PC-3 (cell line): Measurements from ENCODE around the gene ZFP1. TPM values are rescaled to one million over a fixed set of nuclear protein-coding genes. Genes with fewer than 3 reads are reported as not detected.
"Not testable (repeated sequence)": the region's sequence is repeated elsewhere in the genome, so short reads cannot be mapped to it uniquely, and the experiment has no call there.

Source experiments
- ATAC-seq: fragments of 200-7000 bp; cut with Tn5 transposase; 2 replicates; pipeline ENCODE4 v1.9.1; 2020; ENCODE audit warnings: mild to moderate bottlenecking, moderate library complexity
- BruUV-seq: library from RNA; stranded (reverse); fragments of 400-500 nt; replicated peaks from 2 replicates; lab custom pipeline; 2021; lab: Mats Ljungman, UMichigan
- CTCF ChIA-PET: fragments of 300-600 bp; sonication (Branson Sonifier 250); formaldehyde crosslinking; loops from one replicate; lab custom pipeline; 2022; ENCODE audit warnings: antibody characterized with exemption; lab: Charles Lee
- POLR2A ChIA-PET: fragments of 300-600 bp; sonication (Branson Sonifier 250); formaldehyde crosslinking; loops from one replicate; lab custom pipeline; 2022; ENCODE audit warnings: antibody characterized with exemption; ENCODE audit not compliant: unreplicated experiment; lab: Charles Lee
- DNase-seq: peaks from one replicate; pipeline ENCODE4 v3.0.0-alpha.2; 2015
- H2AFZ ChIP-seq: fragments of 300-600 bp; sonication (generic); 2 replicates; pipeline ENCODE4 v1.6.0; 2016; ENCODE audit warnings: antibody characterized with exemption, low read length
- H3F3A ChIP-seq: fragments of 300-600 bp; sonication (generic); one replicate; pipeline ENCODE4 v1.6.0; 2017; ENCODE audit warnings: antibody characterized with exemption, low read length, control low read depth, mild to moderate bottlenecking; ENCODE audit not compliant: unreplicated experiment
- H3K27ac ChIP-seq: fragments of 300-600 bp; sonication (generic); 2 replicates; pipeline ENCODE4 v1.5.1; 2016; ENCODE audit warnings: mild to moderate bottlenecking, low read length
- H3K27me3 ChIP-seq: fragments of 300-600 bp; sonication (generic); 2 replicates; pipeline ENCODE4 v1.6.1; 2016; ENCODE audit warnings: low read length, mixed read lengths
- H3K36me3 ChIP-seq: fragments of 300-600 bp; sonication (generic); 2 replicates; pipeline ENCODE4 v1.6.1; 2016; ENCODE audit warnings: low read depth, mixed run types, low read length, mixed read lengths
- H3K4me1 ChIP-seq: fragments of 300-600 bp; sonication (generic); 2 replicates; pipeline ENCODE4 v1.5.1; 2016; ENCODE audit warnings: low read length; ENCODE audit not compliant: insufficient read depth
- H3K4me2 ChIP-seq: fragments of 300-600 bp; sonication (generic); 2 replicates; pipeline ENCODE4 v1.6.0; 2016; ENCODE audit warnings: low read length
- H3K4me3 ChIP-seq: fragments of 300-600 bp; sonication (generic); 2 replicates; pipeline ENCODE4 v1.5.1; 2016; ENCODE audit warnings: mild to moderate bottlenecking, low read length, mixed read lengths
- H3K79me2 ChIP-seq: fragments of 300-600 bp; sonication (generic); 2 replicates; pipeline ENCODE4 v1.6.1; 2017; ENCODE audit warnings: low read length, mixed read lengths
- H3K9ac ChIP-seq: fragments of 300-600 bp; sonication (generic); 2 replicates; pipeline ENCODE4 v1.6.0; 2016; ENCODE audit warnings: mild to moderate bottlenecking, low read length
- H3K9me2 ChIP-seq: fragments of 300-600 bp; sonication (generic); replicated peaks from 2 replicates; pipeline ENCODE4 v1.6.1; 2016; ENCODE audit warnings: mixed run types, low read length, mixed read lengths
- H3K9me3 ChIP-seq: fragments of 300-600 bp; sonication (generic); 2 replicates; pipeline ENCODE4 v1.6.1; 2016; ENCODE audit warnings: low read length, mixed read lengths
- H4K20me1 ChIP-seq: fragments of 300-600 bp; sonication (generic); 2 replicates; pipeline ENCODE4 v1.6.1; 2016; ENCODE audit warnings: low read length, mixed read lengths
- EZH2 ChIP-seq: fragments of 300-600 bp; sonication (generic); IDR thresholded peaks from one replicate; pipeline ENCODE4 v1.6.1; 2017; ENCODE audit warnings: antibody characterized with exemption, mild to moderate bottlenecking, low read length; ENCODE audit not compliant: unreplicated experiment
- EZH2phosphoT487 ChIP-seq: fragments of 300-600 bp; sonication (generic); IDR thresholded peaks from 2 replicates; pipeline ENCODE4 v1.6.1; 2018; ENCODE audit warnings: mild to moderate bottlenecking, antibody characterized with exemption, low read length, borderline replicate concordance
- intact Hi-C: fragments of 100-400 bp; cut with micrococcal nuclease; formaldehyde crosslinking; loops from 2 replicates; pipeline ENCODE4 v1.9.0; 2023
- total RNA-seq: library from RNA; depleted of rRNA; stranded (reverse); fragments of >200 nt; gene quantifications from 2 replicates; pipeline ENCODE4 v1.2.3, GENCODE V29; 2014
- TF ChIP-seq, protein P1 (sequence below): fragments of 300-600 bp; sonication (generic); conservative IDR thresholded peaks from 2 replicates; pipeline ENCODE4 v1.5.1; 2017; ENCODE audit warnings: antibody characterized with exemption, low read depth, mild to moderate bottlenecking, low read length

The ZFP1 gene
- total RNA-seq, 1 experiment from 2014 or later: 3.3 TPM

GRCh38 chr16:75209944-75210343, 61.6 kb downstream of the ZFP1 start:
- ATAC-seq (no peak), DNase-seq (no peak)
- H3K9ac ChIP-seq: no peak overlapping the region
- H3F3A ChIP-seq: no peaks in the 10 kb centered on the region
- no peaks in the 10 kb centered on the region for H3K9me2 ChIP-seq
- H2AFZ ChIP-seq: no peak overlapping the region
- H3K27ac ChIP-seq: no peak overlapping the region
- H3K9me3 ChIP-seq: no peaks in the 10 kb centered on the region
- no TSS peak for BruUV-seq
- ChIA-PET POLR2A (no interaction called here), CTCF (no interaction called here)
- H3K36me3 ChIP-seq: no peaks in the 10 kb centered on the region
- no peaks in the 10 kb centered on the region for H3K79me2 ChIP-seq
- H3K4me2 ChIP-seq: no peak overlapping the region
- TF ChIP-seq EZH2 (no peak), EZH2phosphoT487 (no peak)
- TF ChIP-seq, protein P1, sequence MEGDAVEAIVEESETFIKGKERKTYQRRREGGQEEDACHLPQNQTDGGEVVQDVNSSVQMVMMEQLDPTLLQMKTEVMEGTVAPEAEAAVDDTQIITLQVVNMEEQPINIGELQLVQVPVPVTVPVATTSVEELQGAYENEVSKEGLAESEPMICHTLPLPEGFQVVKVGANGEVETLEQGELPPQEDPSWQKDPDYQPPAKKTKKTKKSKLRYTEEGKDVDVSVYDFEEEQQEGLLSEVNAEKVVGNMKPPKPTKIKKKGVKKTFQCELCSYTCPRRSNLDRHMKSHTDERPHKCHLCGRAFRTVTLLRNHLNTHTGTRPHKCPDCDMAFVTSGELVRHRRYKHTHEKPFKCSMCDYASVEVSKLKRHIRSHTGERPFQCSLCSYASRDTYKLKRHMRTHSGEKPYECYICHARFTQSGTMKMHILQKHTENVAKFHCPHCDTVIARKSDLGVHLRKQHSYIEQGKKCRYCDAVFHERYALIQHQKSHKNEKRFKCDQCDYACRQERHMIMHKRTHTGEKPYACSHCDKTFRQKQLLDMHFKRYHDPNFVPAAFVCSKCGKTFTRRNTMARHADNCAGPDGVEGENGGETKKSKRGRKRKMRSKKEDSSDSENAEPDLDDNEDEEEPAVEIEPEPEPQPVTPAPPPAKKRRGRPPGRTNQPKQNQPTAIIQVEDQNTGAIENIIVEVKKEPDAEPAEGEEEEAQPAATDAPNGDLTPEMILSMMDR: no peak
- no peak overlapping the region for H3K4me3 ChIP-seq
- intact Hi-C loops: no loop called here
- no peaks in the 10 kb centered on the region for H4K20me1 ChIP-seq
- H3K27me3 ChIP-seq: no peaks in the 10 kb centered on the region
- H3K4me1 ChIP-seq: no peaks in the 10 kb centered on the region

- H3K9me3 ChIP-seq, POLR2A ChIA-PET, ATAC-seq, H2AFZ ChIP-seq, H3K79me2 ChIP-seq, BruUV-seq, DNase-seq, CTCF ChIA-PET, H3K27ac ChIP-seq, H3K4me3 ChIP-seq, H3K36me3 ChIP-seq, H3K27me3 ChIP-seq, intact Hi-C loops, H3K9me2 ChIP-seq, H3F3A ChIP-seq, H4K20me1 ChIP-seq, H3K4me2 ChIP-seq, H3K9ac ChIP-seq, H3K4me1 ChIP-seq: not testable (repeated sequence)
Observed at GRCh38 chr16:75211286-75211685, 63.0 kb downstream of the ZFP1 start.

DNA sequence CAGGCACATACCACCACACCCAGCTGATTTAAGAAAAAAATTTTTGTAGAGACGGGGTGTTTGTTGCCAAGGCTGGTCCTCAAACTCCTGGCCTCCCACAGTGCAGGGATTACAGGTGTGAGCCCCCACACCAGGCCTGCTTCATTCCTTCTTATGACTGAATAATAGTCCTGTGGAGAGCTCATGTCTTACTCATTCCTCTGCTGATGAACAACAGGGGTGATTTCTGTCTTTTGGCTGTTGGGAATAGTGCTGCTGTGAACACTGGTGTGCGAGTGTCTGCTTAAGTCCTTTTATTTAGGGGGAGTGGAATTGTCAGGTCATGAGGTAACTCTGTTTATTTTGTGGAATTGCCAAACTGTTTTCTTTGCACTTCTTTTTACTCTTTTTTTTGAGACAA, 67.8 kb downstream of the ZFP1 start:
- no peaks in the 10 kb centered on the region for H3K9me3 ChIP-seq
- BruUV-seq: no TSS peak
- H3K27me3 ChIP-seq: no peaks in the 10 kb centered on the region
- DNase-seq (no peak), ATAC-seq (no peak)
- H3K4me3 ChIP-seq: no peak overlapping the region
- ChIA-PET POLR2A (interaction anchor here (0.6 kb wide), 1 partner anchor 34 kb away, joined by 3 read pairs; no protein-coding TSS in a partner anchor), CTCF (no interaction called here)
- H2AFZ ChIP-seq: no peak overlapping the region
- H3K27ac ChIP-seq: no peak overlapping the region
- H3K9ac ChIP-seq: no peak overlapping the region
- H3F3A ChIP-seq: no peaks in the 10 kb centered on the region
- no peaks in the 10 kb centered on the region for H3K36me3 ChIP-seq
- no peak overlapping the region for H3K4me2 ChIP-seq
- intact Hi-C loops: no loop called here
- no peaks in the 10 kb centered on the region for H3K9me2 ChIP-seq
- no peaks in the 10 kb centered on the region for H3K79me2 ChIP-seq
- H4K20me1 ChIP-seq: no peaks in the 10 kb centered on the region
- H3K4me1 ChIP-seq: no peaks in the 10 kb centered on the region
- TF ChIP-seq, protein P1: no peak
- no peak for TF ChIP-seq EZH2phosphoT487
- TF ChIP-seq EZH2: no peak
